Hepatocyte (in vitro differentiated cells): Measurements from ENCODE around the gene TANC2.

Experiments used
- EZH2 ChIP-seq: fragments of 200-600 bp; sonication (generic); IDR thresholded peaks from 2 replicates; pipeline ENCODE4 v1.6.1; 2016; ENCODE audit warnings: antibody characterized with exemption, mild to moderate bottlenecking, borderline replicate concordance
- TF ChIP-seq, protein P1 (sequence below): fragments of 200-600 bp; sonication (generic); IDR thresholded peaks from 2 replicates; pipeline ENCODE4 v1.5.1; 2016; ENCODE audit warnings: antibody characterized with exemption, mild to moderate bottlenecking; ENCODE audit not compliant: poor library complexity

DNA sequence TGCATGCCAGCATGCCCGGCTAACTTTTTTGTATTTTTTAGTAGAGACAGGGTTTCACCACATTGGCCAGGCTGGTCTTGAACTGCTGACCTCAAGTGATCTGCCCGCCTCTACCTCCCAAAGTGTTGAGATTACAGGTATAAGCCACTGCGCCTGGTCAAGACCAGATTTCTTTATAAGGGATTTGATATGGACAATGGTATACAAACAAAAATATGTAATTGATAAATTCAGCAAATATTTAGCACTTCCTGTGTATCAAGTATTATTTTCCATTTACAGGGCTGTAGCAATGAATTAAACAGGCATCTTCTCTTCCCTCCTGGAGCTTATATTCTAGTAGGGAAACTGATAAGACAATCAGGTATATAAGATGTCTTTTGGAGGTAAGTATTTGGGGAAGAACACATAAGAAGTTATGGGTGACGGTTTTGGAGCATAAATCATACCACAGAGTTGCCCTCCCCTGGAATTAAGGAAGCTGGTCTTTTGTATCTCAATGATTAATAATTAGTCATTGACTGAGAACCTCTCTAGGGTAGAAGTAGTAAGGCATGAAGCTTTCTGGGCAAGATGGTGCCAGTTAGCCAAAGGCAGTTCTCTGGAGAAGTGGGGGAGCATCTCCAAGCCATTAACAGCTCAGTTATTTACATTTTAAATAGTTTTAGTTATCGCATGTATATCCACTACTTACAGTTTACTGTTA, 35.8 kb downstream of the TANC2 start:
- TF ChIP-seq, protein P1, sequence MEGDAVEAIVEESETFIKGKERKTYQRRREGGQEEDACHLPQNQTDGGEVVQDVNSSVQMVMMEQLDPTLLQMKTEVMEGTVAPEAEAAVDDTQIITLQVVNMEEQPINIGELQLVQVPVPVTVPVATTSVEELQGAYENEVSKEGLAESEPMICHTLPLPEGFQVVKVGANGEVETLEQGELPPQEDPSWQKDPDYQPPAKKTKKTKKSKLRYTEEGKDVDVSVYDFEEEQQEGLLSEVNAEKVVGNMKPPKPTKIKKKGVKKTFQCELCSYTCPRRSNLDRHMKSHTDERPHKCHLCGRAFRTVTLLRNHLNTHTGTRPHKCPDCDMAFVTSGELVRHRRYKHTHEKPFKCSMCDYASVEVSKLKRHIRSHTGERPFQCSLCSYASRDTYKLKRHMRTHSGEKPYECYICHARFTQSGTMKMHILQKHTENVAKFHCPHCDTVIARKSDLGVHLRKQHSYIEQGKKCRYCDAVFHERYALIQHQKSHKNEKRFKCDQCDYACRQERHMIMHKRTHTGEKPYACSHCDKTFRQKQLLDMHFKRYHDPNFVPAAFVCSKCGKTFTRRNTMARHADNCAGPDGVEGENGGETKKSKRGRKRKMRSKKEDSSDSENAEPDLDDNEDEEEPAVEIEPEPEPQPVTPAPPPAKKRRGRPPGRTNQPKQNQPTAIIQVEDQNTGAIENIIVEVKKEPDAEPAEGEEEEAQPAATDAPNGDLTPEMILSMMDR = no peak
- TF ChIP-seq EZH2 = no peak
